GM10266 (cell line): ENCODE measurements around the gene WDR18.

Source experiments
- DNase-seq: peaks from one replicate; pipeline ENCODE4 v3.0.0; 2012; ENCODE audit errors: extremely low spot score
- CTCF ChIP-seq: IDR thresholded peaks from 2 replicates; pipeline ENCODE4 v1.5.1; 2012; ENCODE audit warnings: mild to moderate bottlenecking, low read depth; ENCODE audit not compliant: control insufficient read depth, insufficient read depth; ENCODE audit errors: missing control alignments

Gene WDR18

GRCh38 chr19:1012334-1012733 lies 28.2 kb downstream of the WDR18 start:
- no peak for TF ChIP-seq CTCF
- no peak for DNase-seq

GRCh38 chr19:1013218-1013617 lies 29.1 kb downstream of the WDR18 start:
- no peak for DNase-seq
- no peak for TF ChIP-seq CTCF

GRCh38 chr19:1014161-1015060 lies 30.3 kb downstream of the WDR18 start:
- no peak for TF ChIP-seq CTCF
- DNase-seq, result no peak

- DNase-seq, result no peak
- TF ChIP-seq CTCF, result no peak
Measured at GRCh38 chr19:1015061-1015781, 31.1 kb downstream of the WDR18 start.

- DNase-seq, result no peak
- TF ChIP-seq CTCF, result no peak
Measured at GRCh38 chr19:1015782-1016646, 31.9 kb downstream of the WDR18 start.

- no peak for DNase-seq
- no peak for TF ChIP-seq CTCF
Measured at GRCh38 chr19:1016647-1017114, 32.5 kb downstream of the WDR18 start.
